HepG2 (cell line): ENCODE data around the gene HOXC4. TPM values are rescaled to one million over a fixed set of nuclear protein-coding genes. Genes with fewer than 3 reads are reported as not detected.

Source experiments
- ADNP ChIP-seq: sonication (generic); formaldehyde crosslinking; IDR thresholded peaks from 2 replicates; pipeline ENCODE4 v1.4.0; 2020; ENCODE audit warnings: missing genetic modification reagents
- ARID2 ChIP-seq: sonication (generic); formaldehyde crosslinking; IDR thresholded peaks from 2 replicates; pipeline ENCODE4 v1.8.1; 2022; ENCODE audit warnings: mild to moderate bottlenecking, missing genetic modification reagents, borderline replicate concordance
- ATF1 ChIP-seq: IDR thresholded peaks from 2 replicates; pipeline ENCODE4 v1.6.1; 2016; ENCODE audit warnings: mild to moderate bottlenecking, control low read depth
- BHLHE40 ChIP-seq: IDR thresholded peaks from 2 replicates; pipeline ENCODE4 v1.6.1; 2011; ENCODE audit warnings: low read length, improper control_type of control experiment
- CENPT ChIP-seq: sonication (generic); formaldehyde crosslinking; IDR thresholded peaks from 2 replicates; pipeline ENCODE4 v1.8.0; 2022; ENCODE audit warnings: low read depth, mild to moderate bottlenecking, moderate library complexity, missing genetic modification reagents
- ELF3 ChIP-seq: IDR thresholded peaks from 2 replicates; pipeline ENCODE4 v1.6.1; 2016; ENCODE audit warnings: missing genetic modification reagents, missing compliant biosample characterization
- EP300 ChIP-seq, 3 experiments: sonication (generic) in 1 of 3; formaldehyde crosslinking in 1 of 3; IDR thresholded peaks; 2 replicates each; pipeline versions ENCODE4 v1.5.1 to v1.6.1; 2011 to 2020; ENCODE audit warnings: low read depth in 2 of 3, low read length in 2 of 3, borderline replicate concordance in 1 of 3, improper control_type of control experiment in 1 of 3, mild to moderate bottlenecking in 1 of 3, missing genetic modification reagents in 1 of 3, moderate library complexity in 1 of 3
- HNRNPLL ChIP-seq: fragments of 200-400 bp; formaldehyde crosslinking; IDR thresholded peaks from 2 replicates; pipeline ENCODE4 v1.6.1; 2017; ENCODE audit warnings: mild to moderate bottlenecking, low read depth, low read length; ENCODE audit not compliant: poor library complexity, severe bottlenecking
- HOXA9 ChIP-seq: sonication (generic); formaldehyde crosslinking; IDR thresholded peaks from 2 replicates; pipeline ENCODE4 v1.8.1; 2022; ENCODE audit warnings: missing genetic modification reagents, mild to moderate bottlenecking, moderate library complexity, borderline replicate concordance
- ISL2 ChIP-seq: sonication (generic); formaldehyde crosslinking; IDR thresholded peaks from 2 replicates; pipeline ENCODE4 v1.5.0; 2020; ENCODE audit warnings: missing genetic modification reagents
- MTF1 ChIP-seq: sonication (generic); formaldehyde crosslinking; IDR thresholded peaks from 2 replicates; pipeline ENCODE4 v1.5.0; 2020; ENCODE audit warnings: missing genetic modification reagents
- PCBP1 ChIP-seq: fragments of 200-400 bp; formaldehyde crosslinking; IDR thresholded peaks from 2 replicates; pipeline ENCODE4 v1.6.1; 2017; ENCODE audit warnings: mild to moderate bottlenecking, low read depth, low read length, borderline replicate concordance
- RBM39 ChIP-seq: fragments of 200-400 bp; formaldehyde crosslinking; IDR thresholded peaks from one replicate; pipeline ENCODE4 v1.6.1; 2018; ENCODE audit warnings: antibody characterized with exemption, mild to moderate bottlenecking, low read depth, low read length; ENCODE audit not compliant: poor library complexity, severe bottlenecking
- RCOR2 ChIP-seq: IDR thresholded peaks from 2 replicates; pipeline ENCODE4 v1.6.1; 2016; ENCODE audit warnings: missing biosample characterization, missing genetic modification reagents
- RNF2 ChIP-seq: fragments of 450-650 bp; conservative IDR thresholded peaks from 2 replicates; pipeline ENCODE4 v1.6.1; 2016; ENCODE audit warnings: low read depth
- SP4 ChIP-seq: sonication (generic); formaldehyde crosslinking; IDR thresholded peaks from 2 replicates; pipeline ENCODE4 v1.8.1; 2023; ENCODE audit warnings: mild to moderate bottlenecking, missing genetic modification reagents
- ZFP90 ChIP-seq: sonication (generic); formaldehyde crosslinking; IDR thresholded peaks from 2 replicates; pipeline ENCODE4 v1.8.0; 2022; ENCODE audit warnings: missing genetic modification reagents, mild to moderate bottlenecking, inconsistent platforms, borderline replicate concordance
- ZNF124 ChIP-seq: sonication (generic); formaldehyde crosslinking; IDR thresholded peaks from 2 replicates; pipeline ENCODE4 v1.4.0; 2020; ENCODE audit warnings: missing genetic modification reagents
- ZNF83 ChIP-seq: sonication (generic); formaldehyde crosslinking; IDR thresholded peaks from 2 replicates; pipeline ENCODE4 v1.4.0; 2020; ENCODE audit warnings: missing genetic modification reagents, mild to moderate bottlenecking, borderline replicate concordance
- ZSCAN31 ChIP-seq: sonication (generic); formaldehyde crosslinking; IDR thresholded peaks from 2 replicates; pipeline ENCODE4 v1.5.0; 2020; ENCODE audit warnings: low read depth, mild to moderate bottlenecking, missing genetic modification reagents
- polyA plus RNA-seq, 8 experiments: library from polyadenylated mRNA; depleted of rRNA in 3 of 8; stranded (reverse) in 7 of 8; unstranded in 1 of 8; fragments of >200 nt; fragmentation: Illumina TruSeq in 4 of 8; extraction: Trizol in 4 of 8; gene quantifications; 2 replicates each; pipeline versions ENCODE4 v1.2.1 to v1.2.3, GENCODE V29; 2011 to 2016; ENCODE audit warnings: low read depth in 4 of 8, missing spikeins in 1 of 8, mixed read lengths in 1 of 8; ENCODE audit not compliant: insufficient read depth in 1 of 8
- total RNA-seq, 5 experiments: library from RNA; depleted of rRNA; stranded (reverse); fragments of >200 nt; fragmentation: Illumina TruSeq; extraction: Trizol; gene quantifications; 2 replicates each; pipeline ENCODE4 v1.2.3, GENCODE V29; 2016; ENCODE audit warnings: low read depth in 1 of 5
- TF ChIP-seq, protein P1 (sequence below): sonication (generic); formaldehyde crosslinking; IDR thresholded peaks from 2 replicates; pipeline ENCODE4 v1.5.0; 2020; ENCODE audit warnings: missing genetic modification reagents, mild to moderate bottlenecking, borderline replicate concordance
- TF ChIP-seq, protein P2 (sequence below), 2 experiments: sonication (generic) in 1 of 2; formaldehyde crosslinking in 1 of 2; IDR thresholded peaks; 2 replicates each; pipeline versions ENCODE4 v1.4.0 to v1.6.1; 2018 to 2020; ENCODE audit warnings: missing genetic modification reagents in 2 of 2, borderline replicate concordance in 1 of 2, low read depth in 1 of 2, mild to moderate bottlenecking in 1 of 2, missing biosample characterization in 1 of 2
- TF ChIP-seq, protein P3 (sequence below): sonication (generic); formaldehyde crosslinking; IDR thresholded peaks from 2 replicates; pipeline ENCODE4 v1.4.0; 2020; ENCODE audit warnings: missing genetic modification reagents

HOXC4 gene
- total and polyA plus RNA-seq, 2 of the 13 experiments (the other 11 are each of a cell fraction or from before 2014, with no cell fraction given): not detected

DNA sequence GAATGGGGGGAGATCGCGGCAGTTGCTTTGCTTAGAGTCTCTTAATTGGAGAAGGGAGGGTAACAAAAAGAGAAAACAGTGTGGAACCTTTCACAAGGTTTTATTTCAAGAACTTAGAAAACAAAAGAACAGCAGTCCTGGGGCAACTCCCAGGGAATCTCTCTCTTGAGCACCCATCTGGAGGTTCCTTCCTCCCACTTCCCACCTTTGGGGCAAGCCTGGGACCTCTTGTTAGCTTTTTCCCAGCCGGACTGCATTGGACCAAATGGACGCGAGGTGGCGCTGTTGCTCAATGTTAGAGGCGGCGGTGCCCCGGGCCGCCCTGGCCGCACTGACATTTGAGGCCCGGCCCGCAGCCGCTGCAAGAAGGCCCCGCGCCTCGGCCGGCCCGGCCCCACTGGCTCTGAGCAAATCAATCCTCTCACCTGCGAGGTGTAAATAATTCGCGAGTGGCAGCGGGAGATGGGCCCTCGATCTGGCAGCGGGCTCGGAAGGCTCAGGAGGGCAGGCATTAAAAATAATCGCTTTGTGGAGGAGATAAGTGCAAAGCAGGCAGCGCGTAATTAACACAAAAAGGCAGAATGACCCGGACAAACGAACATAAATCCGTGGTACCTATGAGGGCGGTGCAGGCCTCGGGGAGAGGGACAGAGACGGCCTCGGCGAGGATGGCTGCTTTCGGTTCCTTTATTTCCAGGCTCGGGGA is 47.6 kb upstream of the HOXC4 start (continued):
- TF ChIP-seq, protein P1, sequence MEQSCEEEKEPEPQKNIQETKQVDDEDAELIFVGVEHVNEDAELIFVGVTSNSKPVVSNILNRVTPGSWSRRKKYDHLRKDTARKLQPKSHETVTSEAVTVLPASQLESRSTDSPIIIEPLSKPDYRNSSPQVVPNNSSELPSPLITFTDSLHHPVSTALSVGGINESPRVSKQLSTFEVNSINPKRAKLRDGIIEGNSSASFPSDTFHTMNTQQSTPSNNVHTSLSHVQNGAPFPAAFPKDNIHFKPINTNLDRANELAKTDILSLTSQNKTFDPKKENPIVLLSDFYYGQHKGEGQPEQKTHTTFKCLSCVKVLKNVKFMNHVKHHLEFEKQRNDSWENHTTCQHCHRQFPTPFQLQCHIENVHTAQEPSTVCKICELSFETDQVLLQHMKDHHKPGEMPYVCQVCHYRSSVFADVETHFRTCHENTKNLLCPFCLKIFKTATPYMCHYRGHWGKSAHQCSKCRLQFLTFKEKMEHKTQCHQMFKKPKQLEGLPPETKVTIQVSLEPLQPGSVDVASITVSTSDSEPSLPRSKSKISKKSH (CRISPR knock-in tag): no peak
- TF ChIP-seq ZNF83 (CRISPR knock-in tag): no peak
- TF ChIP-seq, protein P2, sequence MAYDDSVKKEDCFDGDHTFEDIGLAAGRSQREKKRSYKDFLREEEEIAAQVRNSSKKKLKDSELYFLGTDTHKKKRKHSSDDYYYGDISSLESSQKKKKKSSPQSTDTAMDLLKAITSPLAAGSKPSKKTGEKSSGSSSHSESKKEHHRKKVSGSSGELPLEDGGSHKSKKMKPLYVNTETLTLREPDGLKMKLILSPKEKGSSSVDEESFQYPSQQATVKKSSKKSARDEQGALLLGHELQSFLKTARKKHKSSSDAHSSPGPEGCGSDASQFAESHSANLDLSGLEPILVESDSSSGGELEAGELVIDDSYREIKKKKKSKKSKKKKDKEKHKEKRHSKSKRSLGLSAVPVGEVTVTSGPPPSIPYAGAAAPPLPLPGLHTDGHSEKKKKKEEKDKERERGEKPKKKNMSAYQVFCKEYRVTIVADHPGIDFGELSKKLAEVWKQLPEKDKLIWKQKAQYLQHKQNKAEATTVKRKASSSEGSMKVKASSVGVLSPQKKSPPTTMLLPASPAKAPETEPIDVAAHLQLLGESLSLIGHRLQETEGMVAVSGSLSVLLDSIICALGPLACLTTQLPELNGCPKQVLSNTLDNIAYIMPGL (CRISPR knock-in tag; IDR thresholded peaks at IDR 0.05; ENCODE audit: borderline replicate concordance in 1 of 2, low read depth in 1 of 2): peak in 1 of 2 experiments; percentile 47; a peak in 1 of 4 replicates
- no peak for TF ChIP-seq ZFP90
- TF ChIP-seq RNF2: peak; percentile 97
- TF ChIP-seq HOXA9: no peak
- TF ChIP-seq, protein P3, sequence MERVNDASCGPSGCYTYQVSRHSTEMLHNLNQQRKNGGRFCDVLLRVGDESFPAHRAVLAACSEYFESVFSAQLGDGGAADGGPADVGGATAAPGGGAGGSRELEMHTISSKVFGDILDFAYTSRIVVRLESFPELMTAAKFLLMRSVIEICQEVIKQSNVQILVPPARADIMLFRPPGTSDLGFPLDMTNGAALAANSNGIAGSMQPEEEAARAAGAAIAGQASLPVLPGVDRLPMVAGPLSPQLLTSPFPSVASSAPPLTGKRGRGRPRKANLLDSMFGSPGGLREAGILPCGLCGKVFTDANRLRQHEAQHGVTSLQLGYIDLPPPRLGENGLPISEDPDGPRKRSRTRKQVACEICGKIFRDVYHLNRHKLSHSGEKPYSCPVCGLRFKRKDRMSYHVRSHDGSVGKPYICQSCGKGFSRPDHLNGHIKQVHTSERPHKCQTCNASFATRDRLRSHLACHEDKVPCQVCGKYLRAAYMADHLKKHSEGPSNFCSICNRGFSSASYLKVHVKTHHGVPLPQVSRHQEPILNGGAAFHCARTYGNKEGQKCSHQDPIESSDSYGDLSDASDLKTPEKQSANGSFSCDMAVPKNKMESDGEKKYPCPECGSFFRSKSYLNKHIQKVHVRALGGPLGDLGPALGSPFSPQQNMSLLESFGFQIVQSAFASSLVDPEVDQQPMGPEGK (CRISPR knock-in tag): 0 out of 2 replicates have a peak, but pooled peaks have one; percentile 17
- TF ChIP-seq CENPT: no peak
- no peak for TF ChIP-seq PCBP1
- TF ChIP-seq ISL2 (CRISPR knock-in tag): 0 out of 2 replicates have a peak, but pooled peaks have one; percentile 23
- TF ChIP-seq ADNP (CRISPR knock-in tag): no peak
- no peak for TF ChIP-seq ZSCAN31 (CRISPR knock-in tag)
- TF ChIP-seq ELF3 (CRISPR knock-in tag): peak; percentile 27; the same call in 1 of the 2 replicates
- TF ChIP-seq BHLHE40: no peak
- TF ChIP-seq EP300 (IDR thresholded peaks at IDR 0.05; ENCODE audit: low read depth in 2 of 2, low read length in 2 of 2): no peak
- no peak for TF ChIP-seq EP300 (CRISPR knock-in tag; IDR thresholded peaks at IDR 0.05; ENCODE audit: borderline replicate concordance)
- TF ChIP-seq RBM39: peak; percentile 50
- no peak for TF ChIP-seq RCOR2 (CRISPR knock-in tag)
- peak; percentile 35 for TF ChIP-seq HNRNPLL
- TF ChIP-seq SP4: no peak
- TF ChIP-seq ZNF124 (CRISPR knock-in tag): no peak
- peak; percentile 49; the same call in 1 of the 2 replicates for TF ChIP-seq ARID2
- TF ChIP-seq ATF1: no peak
- TF ChIP-seq MTF1 (CRISPR knock-in tag): no peak
